Uterus (tissue), 4 donors: ENCODE results near the gene NHLRC1. TPM values are rescaled to one million over a fixed set of nuclear protein-coding genes. Genes with fewer than 3 reads are reported as not detected.

Source experiments
- DNase-seq, 2 donors: peaks; one replicate each; pipeline ENCODE4 v3.0.0-alpha.2; 2019 to 2020
- H3K27ac ChIP-seq, 2 donors: fragments of 200-600 bp; sonication (generic); 1 replicate in 1 of 2; 2 replicates in 1 of 2; pipeline ENCODE4 v1.5.1; 2016 to 2018
- H3K27me3 ChIP-seq, 2 donors: fragments of 200-600 bp; sonication (generic); one replicate each; pipeline ENCODE4 v1.5.1; 2018 to 2019; ENCODE audit warnings: control low read depth in 1 of 2
- H3K36me3 ChIP-seq, 2 donors: fragments of 200-600 bp; sonication (generic); one replicate each; pipeline ENCODE4 v1.5.1; 2019; ENCODE audit warnings: control low read depth in 1 of 2
- H3K4me1 ChIP-seq, 2 donors: fragments of 200-600 bp; sonication (generic); one replicate each; pipeline ENCODE4 v1.5.1; 2018 to 2019; ENCODE audit warnings: control low read depth in 1 of 2
- H3K4me3 ChIP-seq, 2 donors: fragments of 200-600 bp; sonication (generic); 1 replicate in 1 of 2; 2 replicates in 1 of 2; pipeline ENCODE4 v1.5.1; 2018 to 2019; ENCODE audit warnings: mild to moderate bottlenecking in 1 of 2
- H3K9me3 ChIP-seq, 2 donors: fragments of 200-600 bp; sonication (generic); one replicate each; pipeline ENCODE4 v1.5.1; 2019; ENCODE audit warnings: control low read depth in 1 of 2
- CTCF ChIP-seq, 4 experiments: fragments of 200-600 bp in 2 of 4; fragments of 450-650 bp in 2 of 4; sonication (generic) in 2 of 4; IDR thresholded peaks; one replicate each; pipeline ENCODE4 v1.5.1; 2016 to 2019; ENCODE audit warnings: antibody characterized with exemption in 4 of 4, mild to moderate bottlenecking in 2 of 4, moderate library complexity in 1 of 4
- POLR2A ChIP-seq, 2 donors: fragments of 450-650 bp; IDR thresholded peaks; one replicate each; pipeline ENCODE4 v1.6.1; 2016; ENCODE audit warnings: antibody characterized with exemption in 2 of 2, mild to moderate bottlenecking in 1 of 2, moderate library complexity in 1 of 2
- intact Hi-C: fragments of 100-400 bp; cut with DNase I; formaldehyde crosslinking; loops from one replicate; pipeline ENCODE4 v1.15.1; 2023; ENCODE audit warnings: low total_unique reads
- total RNA-seq, 4 donors: library from RNA; depleted of rRNA in 3 of 4; stranded (reverse); fragments of >200 nt in 3 of 4; gene quantifications; one replicate each; pipeline versions ENCODE4 v1.1.0 to v1.2.4, GENCODE V29; 2014 to 2023
- donor health status: DM: yes; HTN: yes; CAD: no.

The NHLRC1 gene
- total RNA-seq, 4 donors from 2014 or later = 1.4 to 2.3 TPM; not detected in 2

GRCh38 chr6:18126121-18126520, 3.6 kb upstream of the NHLRC1 start:
- no peaks in the 10 kb centered on the region for H3K4me1 ChIP-seq
- no peaks in the 10 kb centered on the region for H3K36me3 ChIP-seq
- no peak overlapping the region for H3K4me3 ChIP-seq
- H3K27me3 ChIP-seq = no peaks in the 10 kb centered on the region
- no peak for TF ChIP-seq CTCF (IDR thresholded peaks at IDR 0.05)
- TF ChIP-seq POLR2A (IDR thresholded peaks at IDR 0.05) = no peak
- intact Hi-C loops = no loop called here
- no peak overlapping the region for H3K27ac ChIP-seq
- DNase-seq = no peak
- H3K9me3 ChIP-seq = no peaks in the 10 kb centered on the region

- Histone ChIP-seq H3K27ac (no peak overlapping the region), H3K36me3 (no peaks in the 10 kb centered on the region), H3K4me1 (no peaks in the 10 kb centered on the region), H3K27me3 (no peaks in the 10 kb centered on the region), H3K9me3 (no peaks in the 10 kb centered on the region), H3K4me3 (no peak overlapping the region)
- no peak for TF ChIP-seq POLR2A (IDR thresholded peaks at IDR 0.05)
- TF ChIP-seq CTCF (IDR thresholded peaks at IDR 0.05) = no peak
- intact Hi-C loops = no loop called here
- DNase-seq = peak in 1 of 2 donors; percentile 15
These were observed 823 bp downstream of the NHLRC1 start for GRCh38 chr6:18121580-18122127.

GRCh38 chr6:18119236-18119635, 3.2 kb downstream of the NHLRC1 start:
- no peaks in the 10 kb centered on the region for H3K36me3 ChIP-seq
- H3K4me1 ChIP-seq = no peaks in the 10 kb centered on the region
- H3K4me3 ChIP-seq = no peak overlapping the region
- H3K9me3 ChIP-seq = no peaks in the 10 kb centered on the region
- no peak for DNase-seq
- intact Hi-C loops = no loop called here
- no peaks in the 10 kb centered on the region for H3K27me3 ChIP-seq
- no peak overlapping the region for H3K27ac ChIP-seq
- TF ChIP-seq CTCF (IDR thresholded peaks at IDR 0.05) (no peak), POLR2A (IDR thresholded peaks at IDR 0.05) (no peak)

GRCh38 chr6:18118330-18118729, 4.1 kb downstream of the NHLRC1 start:
- TF ChIP-seq POLR2A (IDR thresholded peaks at IDR 0.05) = no peak
- TF ChIP-seq CTCF (IDR thresholded peaks at IDR 0.05) = no peak
- no peaks in the 10 kb centered on the region for H3K9me3 ChIP-seq
- no peaks in the 10 kb centered on the region for H3K27me3 ChIP-seq
- H3K4me3 ChIP-seq = no peak overlapping the region
- H3K4me1 ChIP-seq = no peaks in the 10 kb centered on the region
- intact Hi-C loops = no loop called here
- no peaks in the 10 kb centered on the region for H3K36me3 ChIP-seq
- DNase-seq = no peak
- no peak overlapping the region for H3K27ac ChIP-seq

- H3K36me3 ChIP-seq = no peaks in the 10 kb centered on the region
- H3K27me3 ChIP-seq = no peaks in the 10 kb centered on the region
- DNase-seq = no peak
- H3K27ac ChIP-seq = no peak overlapping the region
- TF ChIP-seq POLR2A (IDR thresholded peaks at IDR 0.05) (no peak), CTCF (IDR thresholded peaks at IDR 0.05) (no peak)
- intact Hi-C loops = no loop called here
- no peak overlapping the region for H3K4me3 ChIP-seq
- H3K4me1 ChIP-seq = no peaks in the 10 kb centered on the region
- H3K9me3 ChIP-seq = no peaks in the 10 kb centered on the region
These were observed 5.3 kb downstream of the NHLRC1 start for GRCh38 chr6:18117136-18117535.
